ENCODE measurements around the gene YIPF7. TPM values are rescaled to one million over a fixed set of nuclear protein-coding genes. Genes with fewer than 3 reads are reported as not detected.

YIPF7 gene
- total and polyA plus RNA-seq, 4 donors, result not detected

- no peaks in the 10 kb centered on the region for H3K27me3 ChIP-seq (ENCODE audit: control insufficient read depth in 4 of 4, insufficient read depth in 4 of 4, low read length in 3 of 4)
- under 1% methylated on average over 57 of the region's 57 CpGs for WGBS
Measured at GRCh38 chr4:44678094-44679041, 26.9 kb upstream of the YIPF7 start, which contains the start of gene GUF1. GUF1 (plus strand) TSS chr4:44678420; CDS start chr4:44678623, 203 bp downstream.

More at GRCh38 chr4:44678094-44679041, 26.9 kb upstream of the YIPF7 start, which contains the start of gene GUF1:
- peak within 1 kb of the TSS; percentile 78 to 80 for H3K27ac ChIP-seq (ENCODE audit: low read depth in 1 of 2, low read length in 2 of 2)
- DNase-seq (ENCODE audit: low spot score), result peak; percentile 86
- H3K9ac ChIP-seq (ENCODE audit: low read depth in 1 of 2, low read length in 2 of 2), result peak within 1 kb of the TSS; percentile 86 to 96
- H3K4me3 ChIP-seq (ENCODE audit: low read depth in 1 of 3, low read length in 3 of 3), result peak within 1 kb of the TSS; percentile 76 to 90 (median 81)
- TF ChIP-seq FOXA2 (IDR thresholded peaks at IDR 0.05) (peak; percentile 12), GABPA (IDR thresholded peaks at IDR 0.05 in 1 of 2, conservative IDR thresholded peaks at IDR 0.05 in 1 of 2) (peak in 1 of 2 donors; percentile 75), TAF1 (conservative IDR thresholded peaks at IDR 0.05) (peak; percentile 53), RAD21 (IDR thresholded peaks at IDR 0.05) (no peak), CTCF (IDR thresholded peaks at IDR 0.05; ENCODE audit: low read depth, low read length, missing input control) (no peak), YY1 (IDR thresholded peaks at IDR 0.05) (peak; percentile 69), MAX (IDR thresholded peaks at IDR 0.05) (peak; percentile 89), JUND (IDR thresholded peaks at IDR 0.05) (peak; percentile 35 to 51), RXRA (IDR thresholded peaks at IDR 0.05) (peak in 1 of 2 donors; percentile 18), REST (IDR thresholded peaks at IDR 0.05) (peak; percentile 65), HNF4A (conservative IDR thresholded peaks at IDR 0.05) (no peak)
- peaks cover 4 to 26% (median 14%) of the 10 kb centered on the region in 4 donors for H3K4me1 ChIP-seq (ENCODE audit: control insufficient read depth in 4 of 4, insufficient read depth in 4 of 4, low read length in 3 of 4)
- H3K36me3 ChIP-seq (ENCODE audit: control insufficient read depth in 4 of 4, insufficient read depth in 3 of 4, low read depth in 1 of 4, low read length in 3 of 4), result peaks cover 0 to 9% (median under 1%) of the 10 kb centered on the region in 4 donors
- H3K9me3 ChIP-seq (ENCODE audit: control insufficient read depth in 4 of 4, low read length in 3 of 4), result no peaks in the 10 kb centered on the region
